GM20000 (cell line): ENCODE measurements around the gene ATP6AP1.

ENCODE experiments used
- DNase-seq: peaks from one replicate; pipeline ENCODE4 v3.0.0; 2012; ENCODE audit warnings: low spot score
- CTCF ChIP-seq: IDR thresholded peaks from 2 replicates; pipeline ENCODE4 v1.5.1; 2012; ENCODE audit warnings: mild to moderate bottlenecking, control low read depth; ENCODE audit errors: extremely low read depth, missing control alignments

The ATP6AP1 gene

GRCh38 chrX:154486052-154486395 lies 57.5 kb downstream of the ATP6AP1 start:
- no peak for TF ChIP-seq CTCF
- no peak for DNase-seq
